IPS-18c (cell line): ENCODE results near the gene PRKCQ.
"Not testable (repeated sequence)": the region's sequence is repeated elsewhere in the genome, so short reads cannot be mapped to it uniquely, and the experiment has no call there.

Experiments
- H3K4me3 ChIP-seq: 2 replicates; pipeline ENCODE4 v1.7.0; 2013; ENCODE audit warnings: low read depth, mild to moderate bottlenecking, low read length, moderate library complexity; ENCODE audit not compliant: insufficient read depth
- H3K9me3 ChIP-seq: one replicate; pipeline ENCODE4 v1.6.1; 2013; ENCODE audit warnings: mild to moderate bottlenecking, low read length, moderate library complexity; ENCODE audit not compliant: control insufficient read depth, insufficient read depth

Gene PRKCQ

GRCh38 chr10:6380478-6380877 lies 199.6 kb downstream of the PRKCQ start:
- peaks cover 19% of the 10 kb centered on the region for H3K9me3 ChIP-seq
- not testable (repeated sequence) for H3K4me3 ChIP-seq

- no peak overlapping the region for H3K4me3 ChIP-seq
- H3K9me3 ChIP-seq = peaks cover 19% of the 10 kb centered on the region
Observed at GRCh38 chr10:6379015-6379776, 200.9 kb downstream of the PRKCQ start.
